Kidney capillary endothelial cell (primary cell): ENCODE results near the gene FGFR3.

ENCODE experiments used
- DNase-seq: peaks from one replicate; pipeline ENCODE4 v3.0.0-alpha.2; 2018; ENCODE audit warnings: low spot score

Gene FGFR3

GRCh38 chr4:1788254-1788973 is 4.7 kb upstream of the FGFR3 start:
- DNase-seq: no peak

GRCh38 chr4:1789552-1789951 is 3.5 kb upstream of the FGFR3 start:
- DNase-seq: no peak

GRCh38 chr4:1790005-1790404 is 3.1 kb upstream of the FGFR3 start:
- no peak for DNase-seq

GRCh38 chr4:1792158-1792831 is 798 bp upstream of the FGFR3 start:
- DNase-seq: no peak

- no peak for DNase-seq
These were observed 375 bp downstream of the FGFR3 start for GRCh38 chr4:1793496-1793840.

- no peak for DNase-seq
These were observed 1.1 kb downstream of the FGFR3 start for GRCh38 chr4:1793940-1794808.

- DNase-seq: no peak
These were observed 1.8 kb downstream of the FGFR3 start for GRCh38 chr4:1794809-1795298.

GRCh38 chr4:1795299-1796195 is 2.5 kb downstream of the FGFR3 start:
- no peak for DNase-seq

GRCh38 chr4:1796486-1797204 is 3.6 kb downstream of the FGFR3 start:
- no peak for DNase-seq

- DNase-seq: no peak
These were observed 4.3 kb downstream of the FGFR3 start for GRCh38 chr4:1797298-1797860.

- DNase-seq: no peak
These were observed 4.9 kb downstream of the FGFR3 start for GRCh38 chr4:1797861-1798579.

GRCh38 chr4:1798580-1799386 is 5.7 kb downstream of the FGFR3 start:
- no peak for DNase-seq

GRCh38 chr4:1799387-1800375 is 6.6 kb downstream of the FGFR3 start:
- DNase-seq: no peak

GRCh38 chr4:1800805-1801204 is 7.7 kb downstream of the FGFR3 start:
- DNase-seq: no peak

- DNase-seq: no peak
These were observed 8.3 kb downstream of the FGFR3 start for GRCh38 chr4:1801286-1801958.

- DNase-seq: no peak
These were observed 9.1 kb downstream of the FGFR3 start for GRCh38 chr4:1802151-1802715.
